Measurements from ENCODE around the gene BRIP1. TPM values are rescaled to one million over a fixed set of nuclear protein-coding genes. Genes with fewer than 3 reads are reported as not detected.

The BRIP1 gene
- total RNA-seq, 1 experiment from 2014 or later: 9.4 TPM

- TF ChIP-seq REST (IDR thresholded peaks at IDR 0.05; ENCODE audit: insufficient read depth in 1 of 2, low read depth in 2 of 2, low read length in 1 of 2) (no peak), TCF7L2 (IDR thresholded peaks at IDR 0.05; ENCODE audit: low read depth, low read length) (no peak), SIN3A (IDR thresholded peaks at IDR 0.05; ENCODE audit: borderline replicate concordance, insufficient read depth, low read depth, low read length) (no peak)
- TF ChIP-seq, protein P1, sequence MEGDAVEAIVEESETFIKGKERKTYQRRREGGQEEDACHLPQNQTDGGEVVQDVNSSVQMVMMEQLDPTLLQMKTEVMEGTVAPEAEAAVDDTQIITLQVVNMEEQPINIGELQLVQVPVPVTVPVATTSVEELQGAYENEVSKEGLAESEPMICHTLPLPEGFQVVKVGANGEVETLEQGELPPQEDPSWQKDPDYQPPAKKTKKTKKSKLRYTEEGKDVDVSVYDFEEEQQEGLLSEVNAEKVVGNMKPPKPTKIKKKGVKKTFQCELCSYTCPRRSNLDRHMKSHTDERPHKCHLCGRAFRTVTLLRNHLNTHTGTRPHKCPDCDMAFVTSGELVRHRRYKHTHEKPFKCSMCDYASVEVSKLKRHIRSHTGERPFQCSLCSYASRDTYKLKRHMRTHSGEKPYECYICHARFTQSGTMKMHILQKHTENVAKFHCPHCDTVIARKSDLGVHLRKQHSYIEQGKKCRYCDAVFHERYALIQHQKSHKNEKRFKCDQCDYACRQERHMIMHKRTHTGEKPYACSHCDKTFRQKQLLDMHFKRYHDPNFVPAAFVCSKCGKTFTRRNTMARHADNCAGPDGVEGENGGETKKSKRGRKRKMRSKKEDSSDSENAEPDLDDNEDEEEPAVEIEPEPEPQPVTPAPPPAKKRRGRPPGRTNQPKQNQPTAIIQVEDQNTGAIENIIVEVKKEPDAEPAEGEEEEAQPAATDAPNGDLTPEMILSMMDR (IDR thresholded peaks at IDR 0.05): no peak
- Histone ChIP-seq H3K4me3 (ENCODE audit: low read depth in 2 of 2, low read length in 2 of 2) (no peak overlapping the region), H3K4me1 (ENCODE audit: control insufficient read depth, insufficient read depth, low read length) (no peaks in the 10 kb centered on the region), H3K27ac (ENCODE audit: low read length) (no peak overlapping the region), H3K27me3 (ENCODE audit: control insufficient read depth, insufficient read depth, low read length) (no peaks in the 10 kb centered on the region), H3K36me3 (ENCODE audit: control insufficient read depth, insufficient read depth, low read length) (no peaks in the 10 kb centered on the region), H3K9me3 (ENCODE audit: control insufficient read depth, insufficient read depth, low read depth, low read length) (peaks cover 16% of the 10 kb centered on the region)
- ChIA-PET POLR2A (no interaction called here), CTCF (no interaction called here)
- in situ Hi-C loops (cut with HindIII; ENCODE audit: low pct_unique_long_range_greater_than_20kb, low sequenced_read_pairs) (no loop called here), intact Hi-C loops (cut with micrococcal nuclease; ENCODE audit: unreplicated experiment) (no loop called here)
- ATAC-seq (no peak), DNase-seq (ENCODE audit: low read depth, low spot score) (no peak)
- no TSS peak for BruUV-seq (replicated peaks)
Observed at GRCh38 chr17:61746248-61746985, 116.9 kb downstream of the BRIP1 start.

DNA sequence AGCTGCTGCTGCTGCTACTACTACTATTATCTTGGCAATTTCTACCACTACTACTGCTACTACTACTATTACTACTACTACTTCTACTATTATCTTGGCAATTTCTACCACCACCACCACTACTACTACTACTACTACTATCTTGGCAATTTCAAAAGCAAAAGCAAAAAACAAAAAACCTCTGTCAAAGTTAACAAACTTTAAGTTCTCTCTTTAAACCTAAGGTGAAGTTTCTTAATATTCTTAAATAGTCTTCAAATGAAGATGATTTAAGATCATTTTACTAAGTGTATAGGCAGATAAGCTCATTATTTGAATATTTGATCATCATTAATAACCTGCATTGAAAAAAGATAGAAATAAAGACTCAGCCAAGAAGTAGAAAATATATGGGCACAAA is 118.5 kb downstream of the BRIP1 start:
- peaks cover 16% of the 10 kb centered on the region for H3K9me3 ChIP-seq (ENCODE audit: control insufficient read depth, insufficient read depth, low read depth, low read length)
- POLR2A ChIA-PET: no interaction called here
- H3K36me3 ChIP-seq (ENCODE audit: control insufficient read depth, insufficient read depth, low read length): no peaks in the 10 kb centered on the region
- BruUV-seq (replicated peaks): no TSS peak
- intact Hi-C loops (cut with micrococcal nuclease; ENCODE audit: unreplicated experiment): no loop called here
- DNase-seq (ENCODE audit: low read depth, low spot score) (no peak), ATAC-seq (no peak)
- CTCF ChIA-PET: no interaction called here
- no peaks in the 10 kb centered on the region for H3K27me3 ChIP-seq (ENCODE audit: control insufficient read depth, insufficient read depth, low read length)
- H3K4me1 ChIP-seq (ENCODE audit: control insufficient read depth, insufficient read depth, low read length): no peaks in the 10 kb centered on the region
- H3K4me3 ChIP-seq (ENCODE audit: low read depth in 2 of 2, low read length in 2 of 2): no peak overlapping the region
- H3K27ac ChIP-seq (ENCODE audit: low read length): no peak overlapping the region
- in situ Hi-C loops (cut with HindIII; ENCODE audit: low pct_unique_long_range_greater_than_20kb, low sequenced_read_pairs): no loop called here
- TF ChIP-seq TCF7L2 (IDR thresholded peaks at IDR 0.05; ENCODE audit: low read depth, low read length) (no peak), SIN3A (IDR thresholded peaks at IDR 0.05; ENCODE audit: borderline replicate concordance, insufficient read depth, low read depth, low read length) (no peak), REST (IDR thresholded peaks at IDR 0.05; ENCODE audit: insufficient read depth in 1 of 2, low read depth in 2 of 2, low read length in 1 of 2) (no peak), POLR2AphosphoS5 (IDR thresholded peaks at IDR 0.05; ENCODE audit: low read depth, low read length) (no peak)
- TF ChIP-seq, protein P1 (IDR thresholded peaks at IDR 0.05): no peak
